Measurements from ENCODE around the gene LOXL1.

DNA sequence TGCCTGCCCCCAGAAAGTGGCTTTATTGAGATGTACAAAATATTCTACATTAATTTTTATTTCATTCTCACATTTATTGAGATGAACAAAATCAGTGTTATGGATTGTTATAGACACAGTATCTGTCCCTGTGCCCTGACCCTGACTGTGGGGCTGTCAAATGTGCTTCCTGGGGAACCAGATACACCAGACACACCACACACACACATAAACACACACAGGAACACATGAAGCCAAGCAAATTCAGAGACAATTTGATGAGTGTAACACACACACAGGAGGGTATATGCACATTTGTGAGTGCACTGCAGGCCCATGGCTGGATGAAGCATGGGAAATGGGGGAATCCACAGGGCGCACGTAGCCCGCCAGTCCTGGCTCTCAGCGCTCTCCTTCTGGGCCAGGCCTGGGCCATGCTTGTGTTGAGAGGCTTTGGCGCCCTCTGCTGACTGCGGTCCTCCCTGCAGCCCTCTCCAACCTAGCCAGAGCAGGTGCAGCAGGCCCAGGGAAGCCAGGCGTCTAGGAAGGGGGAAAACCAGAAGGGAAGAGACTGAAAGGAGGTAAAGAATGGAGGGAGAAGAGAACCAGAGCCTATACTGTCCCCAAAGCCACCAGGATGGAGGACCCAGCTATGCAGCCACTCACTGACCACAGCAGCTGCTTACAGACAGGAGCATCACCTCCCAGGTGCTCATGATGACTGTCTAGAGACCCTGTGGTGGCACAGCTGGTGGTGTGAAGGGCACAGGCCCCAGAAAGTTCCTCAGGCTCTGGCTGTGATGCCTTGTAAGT lies 18.0 kb upstream of the LOXL1 start:
- TF ChIP-seq, protein P1, sequence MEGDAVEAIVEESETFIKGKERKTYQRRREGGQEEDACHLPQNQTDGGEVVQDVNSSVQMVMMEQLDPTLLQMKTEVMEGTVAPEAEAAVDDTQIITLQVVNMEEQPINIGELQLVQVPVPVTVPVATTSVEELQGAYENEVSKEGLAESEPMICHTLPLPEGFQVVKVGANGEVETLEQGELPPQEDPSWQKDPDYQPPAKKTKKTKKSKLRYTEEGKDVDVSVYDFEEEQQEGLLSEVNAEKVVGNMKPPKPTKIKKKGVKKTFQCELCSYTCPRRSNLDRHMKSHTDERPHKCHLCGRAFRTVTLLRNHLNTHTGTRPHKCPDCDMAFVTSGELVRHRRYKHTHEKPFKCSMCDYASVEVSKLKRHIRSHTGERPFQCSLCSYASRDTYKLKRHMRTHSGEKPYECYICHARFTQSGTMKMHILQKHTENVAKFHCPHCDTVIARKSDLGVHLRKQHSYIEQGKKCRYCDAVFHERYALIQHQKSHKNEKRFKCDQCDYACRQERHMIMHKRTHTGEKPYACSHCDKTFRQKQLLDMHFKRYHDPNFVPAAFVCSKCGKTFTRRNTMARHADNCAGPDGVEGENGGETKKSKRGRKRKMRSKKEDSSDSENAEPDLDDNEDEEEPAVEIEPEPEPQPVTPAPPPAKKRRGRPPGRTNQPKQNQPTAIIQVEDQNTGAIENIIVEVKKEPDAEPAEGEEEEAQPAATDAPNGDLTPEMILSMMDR (IDR thresholded peaks at IDR 0.05; ENCODE audit: low read depth, low read length, missing input control): peak; percentile 82
- TF ChIP-seq, protein P2, sequence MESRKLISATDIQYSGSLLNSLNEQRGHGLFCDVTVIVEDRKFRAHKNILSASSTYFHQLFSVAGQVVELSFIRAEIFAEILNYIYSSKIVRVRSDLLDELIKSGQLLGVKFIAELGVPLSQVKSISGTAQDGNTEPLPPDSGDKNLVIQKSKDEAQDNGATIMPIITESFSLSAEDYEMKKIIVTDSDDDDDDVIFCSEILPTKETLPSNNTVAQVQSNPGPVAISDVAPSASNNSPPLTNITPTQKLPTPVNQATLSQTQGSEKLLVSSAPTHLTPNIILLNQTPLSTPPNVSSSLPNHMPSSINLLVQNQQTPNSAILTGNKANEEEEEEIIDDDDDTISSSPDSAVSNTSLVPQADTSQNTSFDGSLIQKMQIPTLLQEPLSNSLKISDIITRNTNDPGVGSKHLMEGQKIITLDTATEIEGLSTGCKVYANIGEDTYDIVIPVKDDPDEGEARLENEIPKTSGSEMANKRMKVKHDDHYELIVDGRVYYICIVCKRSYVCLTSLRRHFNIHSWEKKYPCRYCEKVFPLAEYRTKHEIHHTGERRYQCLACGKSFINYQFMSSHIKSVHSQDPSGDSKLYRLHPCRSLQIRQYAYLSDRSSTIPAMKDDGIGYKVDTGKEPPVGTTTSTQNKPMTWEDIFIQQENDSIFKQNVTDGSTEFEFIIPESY (IDR thresholded peaks at IDR 0.05): no peak
- TF ChIP-seq YY1 (IDR thresholded peaks at IDR 0.05): no peak
- TF ChIP-seq GABPA (IDR thresholded peaks at IDR 0.05 in 1 of 2, conservative IDR thresholded peaks at IDR 0.05 in 1 of 2): no peak
- TF ChIP-seq, protein P3, sequence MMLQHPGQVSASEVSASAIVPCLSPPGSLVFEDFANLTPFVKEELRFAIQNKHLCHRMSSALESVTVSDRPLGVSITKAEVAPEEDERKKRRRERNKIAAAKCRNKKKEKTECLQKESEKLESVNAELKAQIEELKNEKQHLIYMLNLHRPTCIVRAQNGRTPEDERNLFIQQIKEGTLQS (IDR thresholded peaks at IDR 0.05): no peak
- TF ChIP-seq JUND (IDR thresholded peaks at IDR 0.05): no peak
- TF ChIP-seq, protein P4, sequence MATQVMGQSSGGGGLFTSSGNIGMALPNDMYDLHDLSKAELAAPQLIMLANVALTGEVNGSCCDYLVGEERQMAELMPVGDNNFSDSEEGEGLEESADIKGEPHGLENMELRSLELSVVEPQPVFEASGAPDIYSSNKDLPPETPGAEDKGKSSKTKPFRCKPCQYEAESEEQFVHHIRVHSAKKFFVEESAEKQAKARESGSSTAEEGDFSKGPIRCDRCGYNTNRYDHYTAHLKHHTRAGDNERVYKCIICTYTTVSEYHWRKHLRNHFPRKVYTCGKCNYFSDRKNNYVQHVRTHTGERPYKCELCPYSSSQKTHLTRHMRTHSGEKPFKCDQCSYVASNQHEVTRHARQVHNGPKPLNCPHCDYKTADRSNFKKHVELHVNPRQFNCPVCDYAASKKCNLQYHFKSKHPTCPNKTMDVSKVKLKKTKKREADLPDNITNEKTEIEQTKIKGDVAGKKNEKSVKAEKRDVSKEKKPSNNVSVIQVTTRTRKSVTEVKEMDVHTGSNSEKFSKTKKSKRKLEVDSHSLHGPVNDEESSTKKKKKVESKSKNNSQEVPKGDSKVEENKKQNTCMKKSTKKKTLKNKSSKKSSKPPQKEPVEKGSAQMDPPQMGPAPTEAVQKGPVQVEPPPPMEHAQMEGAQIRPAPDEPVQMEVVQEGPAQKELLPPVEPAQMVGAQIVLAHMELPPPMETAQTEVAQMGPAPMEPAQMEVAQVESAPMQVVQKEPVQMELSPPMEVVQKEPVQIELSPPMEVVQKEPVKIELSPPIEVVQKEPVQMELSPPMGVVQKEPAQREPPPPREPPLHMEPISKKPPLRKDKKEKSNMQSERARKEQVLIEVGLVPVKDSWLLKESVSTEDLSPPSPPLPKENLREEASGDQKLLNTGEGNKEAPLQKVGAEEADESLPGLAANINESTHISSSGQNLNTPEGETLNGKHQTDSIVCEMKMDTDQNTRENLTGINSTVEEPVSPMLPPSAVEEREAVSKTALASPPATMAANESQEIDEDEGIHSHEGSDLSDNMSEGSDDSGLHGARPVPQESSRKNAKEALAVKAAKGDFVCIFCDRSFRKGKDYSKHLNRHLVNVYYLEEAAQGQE (IDR thresholded peaks at IDR 0.05): no peak
- no peak for TF ChIP-seq SP1 (IDR thresholded peaks at IDR 0.05)
- no peak for TF ChIP-seq EGR1 (IDR thresholded peaks at IDR 0.05; ENCODE audit: low read depth in 2 of 2)
- no peak for TF ChIP-seq TAF1 (conservative IDR thresholded peaks at IDR 0.05)
- no peak for TF ChIP-seq RXRA (IDR thresholded peaks at IDR 0.05)
- TF ChIP-seq, protein P5, sequence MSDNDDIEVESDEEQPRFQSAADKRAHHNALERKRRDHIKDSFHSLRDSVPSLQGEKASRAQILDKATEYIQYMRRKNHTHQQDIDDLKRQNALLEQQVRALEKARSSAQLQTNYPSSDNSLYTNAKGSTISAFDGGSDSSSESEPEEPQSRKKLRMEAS (IDR thresholded peaks at IDR 0.05): no peak
- peak; percentile 82 to 87 for TF ChIP-seq RAD21 (IDR thresholded peaks at IDR 0.05)
- TF ChIP-seq HNF4A (conservative IDR thresholded peaks at IDR 0.05): no peak

Measured in liver (tissue), 3 donors.